K562 (cell line): ENCODE measurements around the gene CNIH3. TPM values are rescaled to one million over a fixed set of nuclear protein-coding genes. Genes with fewer than 3 reads are reported as not detected.

ENCODE experiments used
- CBFB ChIP-seq: sonication (generic); formaldehyde crosslinking; IDR thresholded peaks from 2 replicates; pipeline ENCODE4 v1.4.0; 2020; ENCODE audit warnings: mild to moderate bottlenecking, missing genetic modification reagents
- CTBP1 ChIP-seq: fragments of 450-650 bp; IDR thresholded peaks from 2 replicates; pipeline ENCODE4 v1.6.1; 2016; ENCODE audit warnings: borderline replicate concordance
- EP400 ChIP-seq: fragments of 450-650 bp; IDR thresholded peaks from 2 replicates; pipeline ENCODE4 v1.6.1; 2017; ENCODE audit warnings: antibody characterized with exemption, mild to moderate bottlenecking, moderate library complexity
- GTF2E2 ChIP-seq: fragments of 200-800 bp; sonication (Bioruptor generic); IDR thresholded peaks from 2 replicates; pipeline ENCODE4 v1.6.1; 2016; ENCODE audit warnings: missing genetic modification characterization, missing compliant biosample characterization
- HDGF ChIP-seq: fragments of 450-650 bp; IDR thresholded peaks from 2 replicates; pipeline ENCODE4 v1.6.1; 2016
- HMG20A ChIP-seq: fragments of 450-650 bp; formaldehyde crosslinking; conservative IDR thresholded peaks from 2 replicates; pipeline ENCODE4 v1.4.0; 2020; ENCODE audit warnings: mild to moderate bottlenecking, mixed read lengths
- MEIS2 ChIP-seq: fragments of 450-650 bp; IDR thresholded peaks from 2 replicates; pipeline ENCODE4 v1.6.1; 2014; ENCODE audit warnings: mild to moderate bottlenecking; ENCODE audit not compliant: partially characterized antibody
- NR1H2 ChIP-seq: sonication (generic); formaldehyde crosslinking; IDR thresholded peaks from 2 replicates; pipeline ENCODE4 v1.4.0; 2020; ENCODE audit warnings: mild to moderate bottlenecking, missing genetic modification reagents
- NRF1 ChIP-seq, 2 experiments: fragments of 450-650 bp; IDR thresholded peaks in 1 of 2; conservative IDR thresholded peaks in 1 of 2; 2 replicates each; pipeline ENCODE4 v1.6.1; 2014; ENCODE audit warnings: mild to moderate bottlenecking in 2 of 2
- PPARD ChIP-seq: fragments of 250-450 bp; sonication (Bioruptor Pico); IDR thresholded peaks from 2 replicates; pipeline ENCODE4 v1.8.0; 2022; ENCODE audit warnings: inconsistent platforms, mild to moderate bottlenecking, moderate library complexity
- RERE ChIP-seq: sonication (generic); formaldehyde crosslinking; IDR thresholded peaks from 2 replicates; pipeline ENCODE4 v1.8.0; 2023; ENCODE audit warnings: missing genetic modification reagents, mild to moderate bottlenecking, borderline replicate concordance
- RFX1 ChIP-seq: fragments of 450-650 bp; IDR thresholded peaks from 2 replicates; pipeline ENCODE4 v1.6.1; 2016; ENCODE audit warnings: mild to moderate bottlenecking, moderate library complexity
- SMAD1 ChIP-seq: fragments of 150-350 bp; IDR thresholded peaks from 2 replicates; pipeline ENCODE4 v1.6.1; 2014; ENCODE audit warnings: low read length, low read depth; ENCODE audit not compliant: partially characterized antibody
- STAT6 ChIP-seq: sonication (generic); formaldehyde crosslinking; IDR thresholded peaks from 2 replicates; pipeline ENCODE4 v1.8.1; 2023; ENCODE audit warnings: mild to moderate bottlenecking, missing genetic modification reagents
- TCFL5 ChIP-seq: fragments of 250-450 bp; sonication (Bioruptor Pico); conservative IDR thresholded peaks from 2 replicates; pipeline ENCODE4 v1.6.1; 2021; ENCODE audit warnings: mild to moderate bottlenecking, moderate library complexity, matching md5 sums
- ZNF121 ChIP-seq: sonication (generic); formaldehyde crosslinking; conservative IDR thresholded peaks from 2 replicates; pipeline ENCODE4 v1.8.0; 2022; ENCODE audit warnings: missing genetic modification reagents
- ZNF277 ChIP-seq: fragments of 250-450 bp; sonication (Bioruptor Pico); IDR thresholded peaks from 2 replicates; pipeline ENCODE4 v1.8.0; 2022; ENCODE audit warnings: inconsistent platforms, mild to moderate bottlenecking, moderate library complexity, borderline replicate concordance
- ZNF589 ChIP-seq: fragments of 200-800 bp; sonication (Bioruptor generic); IDR thresholded peaks from 2 replicates; pipeline ENCODE4 v1.6.1; 2016; ENCODE audit warnings: low read depth, missing genetic modification characterization, missing compliant biosample characterization
- ZNF668 ChIP-seq: fragments of 250-450 bp; sonication (Bioruptor Pico); IDR thresholded peaks from 2 replicates; pipeline ENCODE4 v1.8.0; 2022; ENCODE audit warnings: mild to moderate bottlenecking, inconsistent platforms
- ZNF696 ChIP-seq: fragments of 250-450 bp; sonication (Bioruptor Pico); conservative IDR thresholded peaks from 2 replicates; pipeline ENCODE4 v1.4.0; 2020; ENCODE audit warnings: mild to moderate bottlenecking, moderate library complexity
- polyA plus RNA-seq, 8 experiments: library from polyadenylated mRNA; depleted of rRNA in 4 of 8; stranded (reverse) in 5 of 8; unstranded in 3 of 8; fragments of >200 nt; fragmentation: Nextera tagmentation in 2 of 8; fragmentation: Illumina TruSeq in 1 of 8; extraction: Ambion mirVana in 2 of 8; extraction: Trizol in 1 of 8; gene quantifications; 2 replicates each; pipeline versions ENCODE4 v1.2.1 to v1.2.3, GENCODE V29; 2011 to 2014; ENCODE audit warnings: inconsistent platforms in 1 of 8, missing spikeins in 1 of 8
- total RNA-seq, 7 experiments: library from RNA; depleted of rRNA in 6 of 7; stranded (reverse); fragments of >200 nt in 6 of 7; fragmentation: Illumina TruSeq in 2 of 7; extraction: Trizol in 2 of 7; gene quantifications; 2 replicates each; pipeline versions ENCODE4 v1.2.1 to v1.2.3, GENCODE V29; 2011 to 2021; ENCODE audit warnings: low replicate concordance in 1 of 7

CNIH3 gene
- total and polyA plus RNA-seq, 9 of the 15 experiments (the other 6 are each of a cell fraction or from before 2014, with no cell fraction given), result 0.14 to 1.8 (median 0.79) TPM

- TF ChIP-seq STAT6 (CRISPR knock-in tag), result no peak
- no peak for TF ChIP-seq NR1H2 (CRISPR knock-in tag)
- no peak for TF ChIP-seq RFX1
- no peak for TF ChIP-seq EP400
- peak; percentile 83; the same call in 1 of the 2 replicates for TF ChIP-seq ZNF589 (CRISPR knock-in tag)
- TF ChIP-seq CTBP1, result no peak
- TF ChIP-seq ZNF121 (CRISPR knock-in tag), result no peak
- TF ChIP-seq MEIS2, result no peak
- no peak for TF ChIP-seq SMAD1
- TF ChIP-seq GTF2E2 (tag), result peak; percentile 78; the same call in 1 of the 2 replicates
- TF ChIP-seq ZNF668 (CRISPR knock-in tag), result no peak
- TF ChIP-seq ZNF277 (CRISPR knock-in tag), result no peak
- TF ChIP-seq TCFL5 (CRISPR knock-in tag), result no peak
- TF ChIP-seq NRF1 (conservative IDR thresholded peaks at IDR 0.05 in 1 of 2, IDR thresholded peaks at IDR 0.05 in 1 of 2), result peak in 1 of 2 experiments; percentile 31; a peak in 1 of 4 replicates
- TF ChIP-seq PPARD (CRISPR knock-in tag), result no peak
- no peak for TF ChIP-seq HDGF
- TF ChIP-seq RERE (CRISPR knock-in tag), result no peak
- no peak for TF ChIP-seq ZNF696 (CRISPR knock-in tag)
- no peak for TF ChIP-seq HMG20A
- no peak for TF ChIP-seq CBFB (CRISPR knock-in tag)
These were observed 110.5 kb downstream of the CNIH3 start (continued) for GRCh38 chr1:224726441-224727182.
